Naive thymus-derived CD4-positive, alpha-beta T cell (primary cell): ENCODE results near the gene GRB10. TPM values are rescaled to one million over a fixed set of nuclear protein-coding genes. Genes with fewer than 3 reads are reported as not detected.

Experiments used
- ATAC-seq: fragments of 150-1000 bp; cut with Tn5 transposase; 2 replicates; pipeline ENCODE4 v1.10.0; 2021; ENCODE audit warnings: mild to moderate bottlenecking, moderate library complexity
- CTCF ChIA-PET: fragments of 350-600 bp; sonication (Branson Sonifier 250); formaldehyde crosslinking; loops from one replicate; lab custom pipeline; 2021; ENCODE audit warnings: antibody characterized with exemption; lab: Charles Lee
- POLR2A ChIA-PET: fragments of 350-600 bp; sonication (Branson Sonifier 250); formaldehyde crosslinking; loops from one replicate; lab custom pipeline; 2021; ENCODE audit warnings: antibody characterized with exemption, inconsistent platforms; lab: Charles Lee
- DNase-seq, 9 donors: peaks; one replicate each; pipeline versions ENCODE4 v3.0.0 to v3.0.0-alpha.2; 2020 to 2022; ENCODE audit warnings: mixed read lengths in 1 of 9
- H3K27ac ChIP-seq: one replicate; pipeline ENCODE4 v1.7.0; 2013; ENCODE audit warnings: mild to moderate bottlenecking, low read depth, low read length, moderate library complexity
- H3K27me3 ChIP-seq, 2 donors: one replicate each; pipeline ENCODE4 v1.7.0; 2013; ENCODE audit warnings: low read length in 2 of 2, mild to moderate bottlenecking in 2 of 2, moderate library complexity in 2 of 2; ENCODE audit not compliant: control insufficient read depth in 2 of 2, insufficient read depth in 2 of 2
- H3K36me3 ChIP-seq, 3 experiments: 1 replicate in 2 of 3; 2 replicates in 1 of 3; pipeline ENCODE4 v1.7.0; 2013; ENCODE audit warnings: low read length in 3 of 3, mild to moderate bottlenecking in 3 of 3, moderate library complexity in 1 of 3; ENCODE audit not compliant: insufficient read depth in 3 of 3, control insufficient read depth in 2 of 3
- H3K4me1 ChIP-seq, 2 donors: one replicate each; pipeline ENCODE4 v1.7.0; 2013; ENCODE audit warnings: low read length in 2 of 2, mild to moderate bottlenecking in 2 of 2, moderate library complexity in 1 of 2; ENCODE audit not compliant: control insufficient read depth in 2 of 2, insufficient read depth in 2 of 2
- H3K4me3 ChIP-seq: 2 replicates; pipeline ENCODE4 v1.7.0; 2013; ENCODE audit warnings: mild to moderate bottlenecking, low read length
- H3K9me3 ChIP-seq, 3 experiments: 1 replicate in 2 of 3; 2 replicates in 1 of 3; pipeline ENCODE4 v1.7.0; 2013; ENCODE audit warnings: low read length in 3 of 3; ENCODE audit not compliant: control insufficient read depth in 2 of 3
- H3K27ac Mint-ChIP-seq, 9 donors: one replicate each; pipeline ENCODE4 v1.8.0; 2020 to 2022; ENCODE audit warnings: mixed read lengths in 9 of 9, mild to moderate bottlenecking in 8 of 9, moderate library complexity in 5 of 9, inconsistent platforms in 2 of 9
- H3K27me3 Mint-ChIP-seq, 5 donors: one replicate each; pipeline ENCODE4 v1.8.0; 2021 to 2022; ENCODE audit warnings: mixed read lengths in 5 of 5, mild to moderate bottlenecking in 1 of 5
- H3K36me3 Mint-ChIP-seq, 5 donors: one replicate each; pipeline ENCODE4 v1.8.0; 2020 to 2022; ENCODE audit warnings: mixed read lengths in 5 of 5, mild to moderate bottlenecking in 3 of 5, inconsistent platforms in 1 of 5
- H3K4me1 Mint-ChIP-seq, 7 donors: one replicate each; pipeline ENCODE4 v1.8.0; 2020 to 2022; ENCODE audit warnings: mixed read lengths in 7 of 7, mild to moderate bottlenecking in 3 of 7, inconsistent platforms in 1 of 7
- H3K4me3 Mint-ChIP-seq, 10 donors: one replicate each; pipeline ENCODE4 v1.8.0; 2020 to 2022; ENCODE audit warnings: mild to moderate bottlenecking in 10 of 10, mixed read lengths in 10 of 10, moderate library complexity in 6 of 10, inconsistent platforms in 2 of 10
- H3K9me3 Mint-ChIP-seq, 11 donors: one replicate each; pipeline ENCODE4 v1.8.0; 2020 to 2022; ENCODE audit warnings: mixed read lengths in 11 of 11, mild to moderate bottlenecking in 4 of 11, inconsistent platforms in 1 of 11, moderate library complexity in 1 of 11
- intact Hi-C, 2 donors: fragments of 100-400 bp; cut with micrococcal nuclease; formaldehyde crosslinking; loops; one replicate each; pipeline ENCODE4 v1.15.1; 2023
- polyA plus RNA-seq, 2 donors: library from polyadenylated mRNA; unstranded; fragments of 300-500 nt; fragmentation: Illumina TruSeq; gene quantifications; one replicate each; pipeline ENCODE4 v1.2.3, GENCODE V29; 2021
- total RNA-seq, 6 experiments: library from RNA in 5 of 6; stranded (reverse) in 5 of 6; gene quantifications; 1 replicate in 5 of 6; 2 replicates in 1 of 6; pipeline ENCODE4 v1.2.3 and lab custom pipeline; 2021 to 2026

Gene GRB10
- total and polyA plus RNA-seq, 7 experiments from 2014 or later: 2.6 to 10.6 (median 6.2) TPM

- ATAC-seq (no peak), DNase-seq (no peak)
- Histone ChIP-seq H3K27me3 (no peaks in the 10 kb centered on the region), H3K4me1 (peaks cover 27 to 46% of the 10 kb centered on the region in 2 donors), H3K36me3 (peaks cover 0 to 4% (median 0%) of the 10 kb centered on the region in 3 experiments), H3K4me3 (no peak overlapping the region), H3K9me3 (no peaks in the 10 kb centered on the region), H3K27ac (no peak overlapping the region)
- Mint-ChIP-seq H3K4me1 (peaks cover 26 to 47% (median 30%) of the 10 kb centered on the region in 7 donors), H3K4me3 (no peak overlapping the region), H3K9me3 (no peaks in the 10 kb centered on the region), H3K27ac (no peak overlapping the region), H3K27me3 (no peaks in the 10 kb centered on the region), H3K36me3 (peaks cover 0 to 19% (median 4%) of the 10 kb centered on the region in 5 donors)
- intact Hi-C loops: no loop called here
- CTCF ChIA-PET: no interaction called here
- POLR2A ChIA-PET: no interaction called here
Observed at GRCh38 chr7:50665403-50666123, 117.1 kb downstream of the GRB10 start.

- Histone ChIP-seq H3K4me1 (peaks cover 29 to 50% of the 10 kb centered on the region in 2 donors), H3K4me3 (no peak overlapping the region), H3K27me3 (no peaks in the 10 kb centered on the region), H3K9me3 (no peaks in the 10 kb centered on the region), H3K27ac (no peak overlapping the region), H3K36me3 (peaks cover 0 to 4% (median 0%) of the 10 kb centered on the region in 3 experiments)
- H3K4me3 Mint-ChIP-seq: peak overlapping the region in 1 of 10 donors; percentile 12
- no peaks in the 10 kb centered on the region for H3K9me3 Mint-ChIP-seq
- DNase-seq: no peak
- ATAC-seq: no peak
- peaks cover 0 to 13% (median 4%) of the 10 kb centered on the region in 5 donors for H3K36me3 Mint-ChIP-seq
- H3K4me1 Mint-ChIP-seq: peaks cover 32 to 53% (median 37%) of the 10 kb centered on the region in 7 donors
- no peaks in the 10 kb centered on the region for H3K27me3 Mint-ChIP-seq
- POLR2A ChIA-PET: no interaction called here
- CTCF ChIA-PET: interaction anchor here (1.8 kb wide), 1 partner anchor 32 kb away, joined by 3 read pairs; no protein-coding TSS in a partner anchor
- H3K27ac Mint-ChIP-seq: peak overlapping the region in 1 of 9 donors; percentile 63
- intact Hi-C loops: loop anchor here in 1 of 2 donors (5.0 kb wide), 1 partner anchor 53 kb away; no protein-coding TSS in a partner anchor
Observed at GRCh38 chr7:50664937-50665336, 117.8 kb downstream of the GRB10 start.

- H3K9me3 Mint-ChIP-seq: no peaks in the 10 kb centered on the region
- H3K27ac ChIP-seq: no peak overlapping the region
- H3K4me1 ChIP-seq: peaks cover 29 to 54% of the 10 kb centered on the region in 2 donors
- POLR2A ChIA-PET: no interaction called here
- H3K36me3 ChIP-seq: peaks cover 0 to 4% (median 0%) of the 10 kb centered on the region in 3 experiments
- intact Hi-C loops: loop anchor here in 1 of 2 donors (5.0 kb wide), 1 partner anchor 52 kb away; no protein-coding TSS in a partner anchor
- no peaks in the 10 kb centered on the region for H3K27me3 Mint-ChIP-seq
- ATAC-seq: no peak
- H3K4me3 ChIP-seq: no peak overlapping the region
- peaks cover 0 to 11% (median 4%) of the 10 kb centered on the region in 5 donors for H3K36me3 Mint-ChIP-seq
- H3K4me1 Mint-ChIP-seq: peaks cover 35 to 57% (median 41%) of the 10 kb centered on the region in 7 donors
- DNase-seq: no peak
- no peaks in the 10 kb centered on the region for H3K27me3 ChIP-seq
- no peaks in the 10 kb centered on the region for H3K9me3 ChIP-seq
- CTCF ChIA-PET: interaction anchor here (1.8 kb wide), 1 partner anchor 32 kb away, joined by 3 read pairs; no protein-coding TSS in a partner anchor
- H3K4me3 Mint-ChIP-seq: peak overlapping the region in 1 of 10 donors; percentile 12
- H3K27ac Mint-ChIP-seq: no peak overlapping the region
Observed at GRCh38 chr7:50664461-50664922, 118.2 kb downstream of the GRB10 start.

- Histone ChIP-seq H3K4me3 (no peak overlapping the region), H3K36me3 (peaks cover 0 to 4% (median 0%) of the 10 kb centered on the region in 3 experiments), H3K27ac (no peak overlapping the region), H3K4me1 (peaks cover 29 to 54% of the 10 kb centered on the region in 2 donors), H3K9me3 (no peaks in the 10 kb centered on the region), H3K27me3 (no peaks in the 10 kb centered on the region)
- Mint-ChIP-seq H3K4me1 (peaks cover 37 to 59% (median 42%) of the 10 kb centered on the region in 7 donors), H3K9me3 (no peaks in the 10 kb centered on the region), H3K36me3 (peaks cover 0 to 6% (median 0%) of the 10 kb centered on the region in 5 donors), H3K4me3 (peak overlapping the region in 6 of 10 donors; percentile 8 to 96 (median 25)), H3K27ac (peak overlapping the region in 3 of 9 donors; percentile 60 to 77 (median 60)), H3K27me3 (no peaks in the 10 kb centered on the region)
- POLR2A ChIA-PET: interaction anchor here (0.6 to 1.4 kb wide), 3 partner anchors 11 to 14 kb away, joined by 3 to 4 read pairs (median 3); no protein-coding TSS in a partner anchor
- intact Hi-C loops: loop anchor here in 1 of 2 donors (5.0 kb wide), 1 partner anchor 51 kb away; no protein-coding TSS in a partner anchor
- CTCF ChIA-PET: interaction anchor here (1.0 to 1.8 kb wide), 3 partner anchors 8 to 31 kb away, joined by 3 read pairs; no protein-coding TSS in a partner anchor
- no peak for ATAC-seq
- no peak for DNase-seq
Observed at GRCh38 chr7:50663396-50664102, 119.1 kb downstream of the GRB10 start.

GRCh38 chr7:50662996-50663395 lies 119.7 kb downstream of the GRB10 start:
- Histone ChIP-seq H3K9me3 (no peaks in the 10 kb centered on the region), H3K4me1 (peaks cover 29 to 54% of the 10 kb centered on the region in 2 donors), H3K27me3 (no peaks in the 10 kb centered on the region), H3K4me3 (no peak overlapping the region), H3K36me3 (peaks cover 0 to 3% (median 0%) of the 10 kb centered on the region in 3 experiments), H3K27ac (no peak overlapping the region)
- Mint-ChIP-seq H3K27me3 (no peaks in the 10 kb centered on the region), H3K36me3 (peaks cover 0 to 4% (median 0%) of the 10 kb centered on the region in 5 donors), H3K9me3 (no peaks in the 10 kb centered on the region), H3K4me1 (peaks cover 37 to 59% (median 42%) of the 10 kb centered on the region in 7 donors), H3K27ac (peak overlapping the region in 5 of 9 donors; percentile 60 to 79 (median 60)), H3K4me3 (peak overlapping the region in 8 of 10 donors; percentile 26 to 96 (median 61))
- intact Hi-C loops: loop anchor here in 1 of 2 donors (5.0 kb wide), 1 partner anchor 51 kb away; no protein-coding TSS in a partner anchor
- ChIA-PET POLR2A (interaction anchor here (0.6 to 1.4 kb wide), 3 partner anchors 10 to 195 kb away, joined by 3 to 4 read pairs (median 4); no protein-coding TSS in a partner anchor), CTCF (interaction anchor here (1.0 to 1.8 kb wide), 4 partner anchors 9 to 196 kb away, joined by 3 read pairs; no protein-coding TSS in a partner anchor)
- no peak for ATAC-seq
- no peak for DNase-seq
